HG03039 (cell line): ENCODE data around the gene PLXNC1.
A peak's percentile ranks its signal among the peaks of the same experiment; 100 is the strongest.

ENCODE experiments used
- ATAC-seq: cut with Tn5 transposase; IDR thresholded peaks from one replicate; pipeline ENCODE4 v1.9.1; 2021; ENCODE audit warnings: mild to moderate bottlenecking, moderate library complexity; ENCODE audit not compliant: unreplicated experiment

Gene PLXNC1

DNA sequence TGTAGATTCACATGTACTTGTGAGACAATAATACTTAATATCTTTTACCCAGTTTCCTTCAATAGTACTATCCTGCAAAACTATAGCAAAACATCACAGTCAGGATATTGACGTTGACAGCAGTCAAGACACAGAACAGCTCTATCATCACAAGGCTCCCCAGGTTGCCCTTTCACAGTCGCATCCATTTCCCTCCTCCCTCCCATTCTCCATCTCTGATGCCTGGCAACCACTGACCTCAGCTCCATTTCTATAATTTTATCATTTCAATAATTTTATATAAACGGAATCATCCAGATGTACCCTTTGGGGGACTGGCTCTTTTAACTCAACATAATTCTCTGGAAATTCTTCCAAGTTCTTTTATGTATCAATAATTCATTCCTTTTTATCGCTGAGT lies 81.5 kb downstream of the PLXNC1 start:
- ATAC-seq, result no peak

DNA sequence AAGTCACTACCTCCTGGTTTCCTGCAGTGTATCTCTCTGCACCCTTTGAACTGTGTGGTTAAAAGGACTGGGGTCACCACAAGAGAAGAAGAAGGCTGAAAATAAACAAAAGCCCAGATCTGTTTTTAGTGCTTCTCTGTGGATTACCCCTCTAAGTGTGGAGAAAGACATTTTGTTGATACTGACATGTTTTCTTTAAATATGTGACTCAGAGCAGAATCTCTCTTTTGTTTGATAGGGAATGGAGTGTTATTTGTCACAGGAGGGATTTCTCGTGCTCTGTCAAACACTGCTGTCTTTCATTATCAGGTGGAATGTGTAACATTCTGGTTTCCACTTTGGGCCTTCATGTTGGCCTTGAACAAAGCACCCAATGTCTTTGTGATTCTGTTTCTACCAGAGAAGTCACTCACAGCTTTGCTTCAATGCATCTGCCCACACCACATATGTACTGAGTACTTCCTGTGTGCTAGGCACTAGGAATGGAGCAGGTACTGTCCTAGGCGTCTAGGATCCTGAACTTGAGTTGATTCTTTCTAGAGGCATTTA lies 82.1 kb downstream of the PLXNC1 start:
- ATAC-seq, result no peak

DNA sequence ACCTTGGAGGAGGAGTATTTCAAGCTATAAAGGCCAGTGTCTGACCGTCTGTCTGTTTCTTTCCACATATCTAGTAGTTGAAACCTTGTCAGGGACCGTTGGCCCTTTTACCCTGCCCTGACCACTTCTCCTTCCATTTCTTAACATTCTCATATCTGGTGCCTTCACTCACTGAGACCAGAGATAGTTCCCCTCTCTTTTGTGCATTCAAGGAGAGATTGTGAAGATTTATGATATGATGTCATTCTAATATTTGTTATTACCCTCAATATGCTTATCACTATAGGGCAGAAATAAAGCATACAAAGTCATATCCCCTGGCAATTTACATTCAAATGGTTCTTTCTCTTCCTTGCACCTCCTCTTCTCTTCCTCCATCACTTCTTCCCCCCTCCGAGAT lies 83.3 kb downstream of the PLXNC1 start:
- ATAC-seq, result no peak

DNA sequence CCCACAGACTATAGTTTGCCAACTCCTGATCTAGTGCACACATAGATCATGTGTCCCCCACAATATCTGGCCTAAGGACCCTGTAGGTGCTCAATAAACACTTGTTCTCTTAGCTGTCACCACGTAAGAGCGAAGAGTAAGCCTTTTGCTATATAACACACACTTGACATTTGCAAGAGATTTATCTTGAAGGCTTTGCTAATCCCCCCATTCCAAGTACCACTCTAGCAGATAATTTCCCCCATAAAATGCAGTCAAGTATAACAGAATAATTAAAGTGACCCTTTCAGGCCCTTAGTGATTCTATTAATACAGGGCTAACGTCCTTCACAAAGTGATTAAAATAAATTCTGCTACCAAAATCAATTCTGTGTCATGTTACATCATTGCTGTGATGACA lies 87.5 kb downstream of the PLXNC1 start:
- no peak for ATAC-seq

DNA sequence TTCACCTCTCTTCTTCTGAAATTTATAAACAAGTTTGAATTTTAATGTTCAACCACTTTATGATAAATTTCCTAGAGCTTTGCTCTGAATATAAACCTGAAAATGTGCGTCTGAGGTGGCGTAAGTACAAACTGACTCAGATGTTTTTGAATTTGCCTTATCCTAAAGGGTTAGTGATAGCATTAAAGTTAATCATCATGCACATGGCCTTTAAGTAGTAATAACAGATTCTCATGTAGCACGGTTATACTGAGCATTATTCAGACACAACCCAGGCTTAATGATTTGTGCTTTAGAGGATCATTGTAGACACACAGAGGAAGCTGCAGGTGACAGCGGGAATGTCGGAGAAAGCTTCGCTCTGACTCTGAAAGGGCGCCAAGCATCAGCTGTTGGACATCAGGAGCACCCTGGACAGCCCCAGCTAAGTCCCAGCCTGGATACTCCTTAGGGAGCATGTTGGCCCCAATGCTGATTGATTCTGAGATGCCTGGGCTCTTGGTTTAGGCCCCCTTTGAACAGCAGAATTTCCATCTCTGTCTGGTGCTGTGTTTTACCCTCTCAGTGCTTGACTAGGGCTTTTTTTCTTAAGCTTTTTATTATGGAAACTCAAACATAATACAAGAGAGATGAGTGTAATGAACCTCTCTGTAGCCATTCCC lies 91.1 kb downstream of the PLXNC1 start:
- no peak for ATAC-seq

DNA sequence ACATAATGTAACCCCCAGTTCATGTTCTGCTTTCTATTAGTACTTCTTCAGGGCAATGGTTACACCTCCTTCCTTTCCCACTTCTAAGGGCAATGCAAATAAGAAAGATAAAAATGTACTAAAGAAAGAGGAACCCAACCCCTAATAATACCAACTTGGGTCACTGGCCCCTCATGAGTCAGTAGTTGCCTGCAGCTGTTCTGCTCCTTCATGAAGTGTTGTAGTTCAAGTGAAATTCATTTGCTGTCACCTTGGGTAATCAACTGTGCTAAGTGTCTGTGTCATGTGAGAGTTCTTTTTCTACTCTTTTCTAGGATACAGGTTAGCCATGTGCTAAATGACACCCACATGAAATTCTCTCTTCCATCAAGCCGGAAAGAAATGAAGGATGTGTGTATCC lies 91.8 kb downstream of the PLXNC1 start:
- peak; percentile 81 for ATAC-seq

DNA sequence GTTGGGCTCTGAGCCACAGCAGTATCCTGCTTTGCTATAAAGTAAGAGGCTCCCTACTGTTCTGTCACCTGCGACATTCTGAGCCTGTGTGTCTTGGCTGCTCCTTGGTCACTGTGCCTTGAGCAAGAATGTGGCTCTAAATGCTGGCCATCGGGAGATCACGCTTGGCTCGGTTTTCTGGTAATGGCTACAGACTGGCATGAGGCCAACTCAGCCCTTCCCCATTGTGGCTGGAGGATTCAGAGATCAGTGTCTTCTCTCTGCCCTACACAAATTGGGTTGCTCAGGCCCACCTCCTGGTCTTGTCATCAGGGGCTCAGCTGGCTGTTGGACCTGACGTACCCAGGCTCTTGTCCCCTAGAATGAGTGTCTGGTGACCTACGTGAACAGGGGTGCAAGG lies 94.5 kb downstream of the PLXNC1 start:
- ATAC-seq, result no peak

DNA sequence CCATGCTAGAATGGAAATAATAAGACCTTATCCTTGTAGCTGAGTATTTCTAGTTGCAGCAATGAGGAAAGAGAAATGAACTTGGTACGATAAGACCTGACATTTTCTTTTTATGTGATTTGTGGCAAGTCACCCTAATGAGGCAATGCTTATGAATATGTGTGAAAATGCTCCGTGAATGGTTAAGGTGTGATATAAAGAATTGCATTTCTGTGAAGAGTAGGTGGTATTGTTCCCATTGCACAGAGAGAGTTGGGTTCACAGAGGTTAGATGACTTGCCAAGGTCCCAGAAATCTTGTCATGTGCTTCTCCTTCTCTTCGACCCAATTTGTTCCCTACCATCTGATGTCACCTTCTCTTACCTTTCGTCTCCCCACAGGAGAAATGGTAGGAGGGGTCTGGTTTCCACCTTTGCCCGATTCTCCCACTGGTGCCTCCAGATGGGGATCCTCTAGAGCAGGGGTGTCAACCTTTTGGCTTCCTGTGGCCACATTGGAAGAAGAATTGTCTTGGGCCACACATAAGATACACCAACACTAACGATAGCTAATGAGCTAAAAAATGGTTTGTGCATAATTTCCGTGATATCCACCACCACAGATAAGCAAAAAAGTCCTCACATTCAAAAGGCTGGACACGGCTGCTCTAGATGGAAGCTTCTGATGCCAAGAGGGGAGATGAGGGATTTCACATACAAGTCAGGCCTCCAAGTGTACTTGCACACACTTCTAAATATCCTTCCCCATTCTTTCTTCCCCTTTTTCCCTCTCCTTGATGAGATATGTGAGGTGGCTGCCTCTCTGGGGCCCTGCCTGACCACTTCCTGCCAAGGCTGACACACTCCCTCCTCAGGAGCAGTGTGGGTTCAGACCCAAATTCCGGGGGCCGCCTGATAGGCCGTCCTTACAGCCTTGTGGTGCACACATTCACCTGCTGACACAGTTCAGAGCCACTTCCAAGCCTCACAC lies 96.1 kb downstream of the PLXNC1 start:
- peak; percentile 40 for ATAC-seq

DNA sequence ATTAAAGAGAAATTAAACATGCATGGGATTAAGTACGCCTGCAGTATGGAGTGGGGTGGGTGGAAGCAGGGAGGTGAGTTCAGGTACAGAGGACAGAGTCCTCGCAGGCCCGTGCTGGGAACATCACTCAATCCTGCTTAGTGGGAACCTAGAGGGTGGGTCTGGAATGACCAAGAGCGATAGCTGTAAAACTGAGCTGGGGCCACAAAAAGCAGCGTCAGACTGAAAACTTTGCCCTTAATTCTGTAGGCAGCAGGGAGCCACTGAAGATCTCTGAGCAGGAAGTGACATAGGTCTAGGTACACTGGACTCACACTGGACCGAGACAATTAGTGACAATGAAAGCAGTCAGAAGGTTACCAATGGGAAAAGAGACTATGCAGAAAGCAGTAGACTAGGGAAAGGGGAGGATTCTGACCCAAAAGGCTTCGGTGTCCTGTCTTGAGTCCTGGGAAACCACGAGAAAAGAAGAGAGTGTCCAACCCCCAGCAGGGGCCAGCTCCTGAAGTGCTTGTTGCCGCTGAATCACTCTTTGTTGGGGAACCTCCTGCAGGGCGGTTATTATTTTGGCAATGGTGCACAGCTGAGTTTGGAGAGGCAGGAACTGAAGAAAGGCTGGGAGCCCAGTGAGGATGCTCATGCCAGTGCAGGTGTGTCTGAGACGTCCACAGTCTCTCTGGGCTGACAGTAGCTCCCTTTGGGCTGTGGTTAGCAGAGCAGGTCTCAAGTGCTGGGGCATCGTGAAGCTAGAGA lies 97.4 kb downstream of the PLXNC1 start:
- ATAC-seq, result no peak

DNA sequence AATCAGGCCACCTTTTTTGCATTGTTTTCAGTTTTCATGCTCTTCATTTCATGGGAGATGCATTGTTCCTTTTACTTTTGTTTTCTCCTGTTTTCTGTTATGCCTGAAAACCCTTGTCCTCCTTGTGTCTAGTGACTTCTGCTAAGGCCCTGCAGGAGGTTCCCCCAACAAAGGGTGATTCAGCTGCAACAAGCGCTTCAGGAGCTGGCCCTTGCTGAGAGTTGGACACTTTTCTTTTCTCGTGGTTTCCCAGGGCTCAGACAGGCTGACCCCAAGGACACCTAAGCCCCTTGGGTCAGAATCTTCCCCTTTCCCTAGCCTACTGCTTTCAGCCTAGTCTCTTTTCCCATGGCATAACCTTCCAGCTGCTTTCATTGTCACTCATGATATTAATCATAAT lies 98.9 kb downstream of the PLXNC1 start:
- ATAC-seq, result no peak

DNA sequence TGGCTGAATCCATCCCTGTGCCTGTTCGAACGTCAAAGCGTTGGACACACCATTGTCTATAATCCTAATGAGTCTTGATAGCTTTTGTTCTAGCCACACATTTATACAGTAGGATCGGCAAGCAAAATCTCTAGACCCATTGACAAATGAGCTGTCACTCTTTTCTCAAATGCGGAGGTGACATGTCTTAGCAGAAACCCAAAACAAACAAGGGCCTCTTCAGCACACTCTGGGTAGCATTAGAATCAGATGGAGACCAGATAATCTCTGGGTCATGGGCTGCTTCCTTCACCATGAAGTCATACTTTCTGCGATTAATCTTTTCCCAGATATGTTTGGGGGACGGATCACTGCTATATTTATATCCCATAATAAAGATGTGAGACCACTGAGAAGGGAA lies 100.2 kb downstream of the PLXNC1 start:
- ATAC-seq, result no peak

DNA sequence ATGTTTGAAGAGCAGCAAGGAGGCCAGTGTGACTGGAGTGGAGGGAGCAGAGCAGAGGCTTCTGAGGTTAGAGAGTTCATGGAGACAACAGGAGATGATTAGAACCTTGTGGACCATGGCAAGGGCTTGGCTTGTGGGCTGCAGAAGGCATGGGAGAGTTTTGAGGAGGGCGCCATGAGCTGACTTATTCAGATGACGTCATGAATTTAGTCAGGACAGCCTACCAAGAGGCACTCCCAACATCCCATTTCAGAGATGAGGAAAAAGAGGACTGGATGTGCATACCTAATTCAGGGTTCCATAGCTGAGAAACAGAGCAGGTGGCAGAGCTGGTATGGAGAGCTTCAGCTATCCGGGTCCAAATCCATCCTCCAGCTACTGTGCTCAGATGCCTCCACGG lies 101.8 kb downstream of the PLXNC1 start:
- ATAC-seq, result no peak

DNA sequence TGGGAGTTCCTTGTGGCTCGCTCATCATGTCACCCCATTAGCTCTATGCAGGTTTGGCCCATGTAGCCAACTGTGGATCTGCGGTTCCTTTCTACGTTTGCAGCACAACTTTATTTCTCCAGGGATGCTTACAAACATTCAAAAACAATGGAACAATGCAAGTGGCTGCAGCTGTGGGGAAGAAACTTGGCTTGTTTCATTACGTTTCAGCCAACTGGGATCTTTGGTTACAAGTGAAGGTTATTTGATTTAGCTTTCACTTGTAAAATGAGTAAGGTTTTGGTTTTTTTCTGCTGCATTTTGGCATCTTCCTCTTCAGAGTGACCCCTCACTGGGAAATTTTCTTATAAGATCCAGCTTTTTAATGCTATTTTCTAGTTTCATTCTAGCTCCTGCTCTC lies 105.9 kb downstream of the PLXNC1 start:
- no peak for ATAC-seq

DNA sequence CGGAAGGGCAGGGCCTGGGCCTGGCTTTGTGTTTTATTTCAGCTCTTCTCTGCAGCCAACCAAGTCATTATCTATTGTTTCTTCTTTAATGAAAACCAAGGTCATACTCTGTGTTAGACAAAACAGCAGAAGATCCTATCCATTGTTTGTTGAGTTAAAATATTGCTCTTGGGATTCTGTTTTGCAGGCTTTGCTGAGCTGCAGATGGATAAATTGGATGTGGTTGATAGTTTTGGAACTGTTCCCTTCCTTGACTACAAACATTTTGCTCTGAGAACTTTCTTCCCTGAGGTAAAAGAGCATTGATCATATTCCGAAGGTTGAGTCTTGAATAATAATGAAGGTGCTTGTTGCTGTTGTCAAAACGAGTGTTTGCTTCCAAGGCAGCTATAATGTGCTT lies 106.6 kb downstream of the PLXNC1 start:
- ATAC-seq, result no peak

DNA sequence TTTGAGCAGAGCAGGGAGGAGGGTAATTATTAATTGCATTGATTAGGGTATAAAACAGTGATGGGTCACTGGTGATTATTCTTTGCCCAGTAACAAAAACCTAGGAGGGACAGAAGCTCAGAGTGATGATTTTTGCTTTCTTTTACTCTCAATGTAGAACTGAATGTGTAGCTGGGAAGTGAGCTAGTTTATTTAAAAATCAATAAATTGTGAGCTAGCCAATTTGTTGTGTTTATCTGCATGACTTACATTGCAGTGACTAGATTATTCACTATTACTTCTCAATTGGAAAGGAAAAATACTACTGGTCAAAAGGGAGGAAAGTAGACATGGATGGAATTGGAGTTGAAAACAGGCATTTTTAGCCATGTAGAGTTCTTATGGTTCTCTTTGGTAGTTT lies 107.1 kb downstream of the PLXNC1 start:
- ATAC-seq, result no peak

DNA sequence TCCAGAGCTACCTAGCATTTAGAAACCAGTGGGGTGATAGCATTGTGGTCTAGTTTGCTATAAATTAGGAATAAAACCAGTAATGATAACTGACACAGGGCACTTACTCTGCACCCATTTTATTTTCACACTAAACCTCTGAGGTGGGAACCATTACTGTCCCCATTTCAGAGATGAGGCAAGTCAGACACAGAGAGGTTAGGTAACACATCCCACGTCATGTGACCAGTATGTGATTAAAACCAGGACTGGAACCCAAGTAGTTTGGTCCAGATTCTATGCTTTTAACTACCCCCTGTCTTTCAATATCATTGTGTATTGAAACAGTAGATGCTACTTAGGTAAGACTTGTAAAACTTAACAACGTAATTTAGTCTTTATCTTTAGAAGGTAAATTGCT lies 110.2 kb downstream of the PLXNC1 start:
- ATAC-seq, result peak; percentile 49

DNA sequence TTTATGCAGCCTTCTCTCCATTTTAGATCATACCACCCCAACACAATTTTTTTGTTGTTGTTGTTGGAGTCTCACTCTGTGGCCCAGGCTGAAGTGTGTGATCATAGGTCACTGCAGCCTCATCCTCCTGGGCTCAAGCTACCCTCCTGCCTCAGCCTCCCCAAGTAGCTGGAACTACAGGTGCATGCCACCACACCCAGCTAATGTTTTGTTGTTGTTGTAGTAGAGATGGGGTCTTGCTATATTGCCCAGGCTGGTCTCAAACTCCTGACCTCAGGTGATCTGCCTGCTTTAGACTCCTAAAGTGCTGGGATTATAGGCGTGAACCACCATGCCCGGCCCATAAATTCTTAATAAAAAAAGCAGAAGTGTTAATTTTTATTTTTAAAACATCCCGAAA lies 111.6 kb downstream of the PLXNC1 start:
- ATAC-seq, result no peak

DNA sequence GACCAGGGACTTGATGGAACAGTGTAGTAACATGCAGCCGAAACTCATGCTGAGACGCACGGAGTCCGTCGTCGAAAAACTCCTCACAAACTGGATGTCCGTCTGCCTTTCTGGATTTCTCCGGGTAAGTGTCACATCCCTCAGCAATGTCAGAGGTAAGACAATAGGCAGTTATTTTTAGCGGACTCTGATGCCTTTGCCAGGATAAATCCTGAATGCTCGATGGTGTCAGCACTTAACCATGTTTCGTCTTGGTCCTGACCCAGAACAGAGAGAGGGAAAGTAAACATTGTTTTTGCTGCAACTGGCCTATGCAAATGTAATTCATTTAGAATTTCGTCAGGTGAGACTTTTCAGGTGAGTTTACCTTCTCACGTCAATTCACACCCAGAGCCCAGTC lies 112.3 kb downstream of the PLXNC1 start:
- no peak for ATAC-seq

DNA sequence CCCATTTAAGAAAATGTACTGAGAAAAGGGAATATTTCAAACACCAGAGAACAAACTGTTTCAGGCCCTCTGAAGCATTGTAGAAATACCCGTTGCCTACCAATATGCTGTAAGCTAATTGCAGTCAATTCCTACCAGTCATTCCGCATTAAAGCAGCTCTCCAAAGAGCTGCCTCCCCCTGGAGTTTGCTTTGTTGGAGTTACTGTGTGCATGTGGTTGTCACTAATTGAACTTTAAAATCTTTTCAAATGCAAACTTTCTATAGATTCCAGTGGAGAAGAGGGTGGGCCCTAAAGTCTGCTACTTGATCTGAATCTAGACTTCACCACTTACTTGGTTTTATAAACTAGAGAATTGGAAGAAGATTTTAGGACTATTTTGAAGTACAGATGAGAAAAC lies 112.7 kb downstream of the PLXNC1 start:
- no peak for ATAC-seq

DNA sequence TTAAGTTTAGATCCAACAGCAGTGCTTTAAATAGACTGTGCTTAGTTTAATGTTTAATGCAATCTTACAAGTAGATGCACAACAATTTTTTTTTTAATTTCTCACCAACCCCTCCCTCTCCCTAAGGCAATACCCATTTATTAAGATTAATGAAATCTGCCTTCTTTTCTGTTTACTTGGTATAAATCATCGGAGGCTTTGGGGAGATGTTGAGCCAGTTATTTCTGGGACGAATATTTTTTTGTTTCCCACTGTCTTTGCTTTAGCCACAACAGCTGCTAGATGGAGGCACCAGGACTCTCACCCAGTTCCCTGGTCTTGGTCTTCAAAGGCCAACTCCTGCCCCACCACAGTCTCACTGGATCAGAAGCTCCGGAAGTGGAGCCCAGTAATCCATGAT lies 113.4 kb downstream of the PLXNC1 start:
- ATAC-seq, result no peak

DNA sequence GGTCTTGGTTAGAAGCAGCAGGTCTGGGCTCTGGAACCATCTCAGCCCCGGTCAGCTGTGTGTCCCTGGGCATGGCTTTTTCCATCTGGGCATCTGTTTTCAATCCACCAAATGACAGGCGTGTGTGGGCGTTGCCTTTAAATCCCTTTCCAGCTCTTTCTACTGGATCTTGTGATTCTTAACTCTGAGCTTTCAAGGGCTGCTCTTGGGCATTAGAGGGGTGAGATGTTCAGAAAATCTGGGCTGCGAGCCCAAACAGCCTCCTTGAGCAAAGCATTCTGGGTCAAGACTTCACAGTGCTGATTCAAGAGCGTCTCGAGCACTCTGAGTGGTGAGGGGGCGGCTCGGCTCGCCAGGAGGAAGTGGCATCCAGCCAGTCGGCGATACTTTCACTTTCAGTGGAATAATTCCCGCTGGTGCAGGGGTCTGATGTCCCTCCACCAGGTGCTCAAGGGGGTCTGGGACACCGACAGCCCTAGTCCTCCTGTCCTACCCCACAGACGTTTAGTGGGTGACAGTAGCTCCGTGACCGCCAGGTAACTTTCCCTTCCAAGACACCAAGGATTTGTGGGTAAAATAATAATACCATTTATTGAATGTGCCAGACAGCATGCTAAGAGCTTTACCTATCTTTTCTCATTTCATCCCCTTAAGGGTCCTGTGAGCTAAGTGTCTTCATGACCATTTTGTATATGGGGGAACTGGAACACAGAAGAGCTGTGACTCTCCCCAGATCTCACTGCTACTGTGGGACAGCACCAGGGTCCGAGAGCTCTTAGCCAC lies 114.0 kb downstream of the PLXNC1 start:
- ATAC-seq, result peak; percentile 33
